GM18858 (cell line): Measurements from ENCODE around the gene WNK2.
"Not testable (repeated sequence)": the region's sequence is repeated elsewhere in the genome, so short reads cannot be mapped to it uniquely, and the experiment has no call there.

ENCODE experiments used
- ATAC-seq: cut with Tn5 transposase; IDR thresholded peaks from one replicate; pipeline ENCODE4 v1.9.1; 2021; ENCODE audit not compliant: unreplicated experiment

Gene WNK2

GRCh38 chr9:93324191-93324834, 140.4 kb downstream of the WNK2 start:
- no peak for ATAC-seq

GRCh38 chr9:93325307-93326035, 141.5 kb downstream of the WNK2 start:
- no peak for ATAC-seq

GRCh38 chr9:93326056-93326455, 142.1 kb downstream of the WNK2 start:
- no peak for ATAC-seq

GRCh38 chr9:93326654-93327053, 142.7 kb downstream of the WNK2 start:
- no peak for ATAC-seq

GRCh38 chr9:93329629-93330280, 145.8 kb downstream of the WNK2 start:
- ATAC-seq, result no peak

- ATAC-seq, result no peak
Observed at GRCh38 chr9:93332317-93332716, 148.4 kb downstream of the WNK2 start.

- ATAC-seq, result no peak
Observed at GRCh38 chr9:93336720-93337119, 152.8 kb downstream of the WNK2 start.

GRCh38 chr9:93338196-93338595, 154.3 kb downstream of the WNK2 start:
- not testable (repeated sequence) for ATAC-seq

- ATAC-seq, result no peak
Observed at GRCh38 chr9:93340091-93340490, 156.2 kb downstream of the WNK2 start.

- ATAC-seq, result not testable (repeated sequence)
Observed at GRCh38 chr9:93341820-93342219, 157.9 kb downstream of the WNK2 start.

- not testable (repeated sequence) for ATAC-seq
Observed at GRCh38 chr9:93342428-93342827, 158.5 kb downstream of the WNK2 start.

- no peak for ATAC-seq
Observed at GRCh38 chr9:93343663-93344062, 159.7 kb downstream of the WNK2 start.

- ATAC-seq, result no peak
Observed at GRCh38 chr9:93345643-93346230, 161.8 kb downstream of the WNK2 start.

GRCh38 chr9:93346231-93347112, 162.5 kb downstream of the WNK2 start:
- no peak for ATAC-seq

- not testable (repeated sequence) for ATAC-seq
Observed at GRCh38 chr9:93347371-93347975, 163.5 kb downstream of the WNK2 start.

- ATAC-seq, result not testable (repeated sequence)
Observed at GRCh38 chr9:93353413-93354310, 169.7 kb downstream of the WNK2 start.

GRCh38 chr9:93354451-93354850, 170.5 kb downstream of the WNK2 start:
- ATAC-seq, result no peak

- no peak for ATAC-seq
Observed at GRCh38 chr9:93355827-93356226, 171.9 kb downstream of the WNK2 start.

- no peak for ATAC-seq
Observed at GRCh38 chr9:93357649-93358048, 173.7 kb downstream of the WNK2 start.
